DOHH2 (cell line): Measurements from ENCODE around the gene CHST10.

Source experiments
- H3F3A ChIP-seq: fragments of 200-600 bp; sonication (generic), shearing (Covaris generic); 2 replicates; pipeline ENCODE4 v1.6.0; 2016; ENCODE audit warnings: antibody characterized with exemption, mild to moderate bottlenecking; ENCODE audit not compliant: control insufficient read depth, insufficient read depth
- H3K27ac ChIP-seq: fragments of 200-600 bp; sonication (generic); 2 replicates; pipeline ENCODE4 v1.5.1; 2014; ENCODE audit warnings: low read depth, mild to moderate bottlenecking, low read length, moderate library complexity
- H3K27me3 ChIP-seq: fragments of 200-600 bp; sonication (generic); 2 replicates; pipeline ENCODE4 v1.6.1; 2014; ENCODE audit warnings: mild to moderate bottlenecking, low read length, mixed read lengths; ENCODE audit not compliant: control insufficient read depth
- H3K36me3 ChIP-seq: fragments of 200-600 bp; sonication (generic); 2 replicates; pipeline ENCODE4 v1.6.1; 2014; ENCODE audit warnings: mild to moderate bottlenecking, low read length, moderate library complexity, mixed read lengths; ENCODE audit not compliant: control insufficient read depth
- H3K4me1 ChIP-seq: fragments of 200-600 bp; sonication (generic); 2 replicates; pipeline ENCODE4 v1.6.1; 2014; ENCODE audit warnings: mild to moderate bottlenecking, low read length, mixed read lengths; ENCODE audit not compliant: control insufficient read depth
- H3K4me2 ChIP-seq: fragments of 200-600 bp; sonication (generic); 2 replicates; pipeline ENCODE4 v1.6.0; 2014; ENCODE audit warnings: mild to moderate bottlenecking, low read length, moderate library complexity
- H3K4me3 ChIP-seq: fragments of 200-600 bp; sonication (generic); 2 replicates; pipeline ENCODE4 v1.5.1; 2014; ENCODE audit warnings: mild to moderate bottlenecking, low read length, mixed read lengths
- H3K79me2 ChIP-seq: fragments of 200-600 bp; sonication (generic); 2 replicates; pipeline ENCODE4 v1.6.1; 2014; ENCODE audit warnings: mild to moderate bottlenecking, low read length, mixed read lengths; ENCODE audit not compliant: control insufficient read depth
- H3K9me2 ChIP-seq: fragments of 200-600 bp; sonication (generic); replicated peaks from 2 replicates; pipeline ENCODE4 v1.6.1; 2014; ENCODE audit warnings: mild to moderate bottlenecking, low read length, mixed read lengths; ENCODE audit not compliant: control insufficient read depth
- H3K9me3 ChIP-seq: fragments of 200-600 bp; sonication (generic); 2 replicates; pipeline ENCODE4 v1.6.1; 2014; ENCODE audit warnings: antibody characterized with exemption, low read length, mixed read lengths; ENCODE audit not compliant: control insufficient read depth, insufficient read depth
- H4K20me1 ChIP-seq: fragments of 200-600 bp; sonication (generic); 2 replicates; pipeline ENCODE4 v1.6.0; 2014; ENCODE audit warnings: low read depth, mild to moderate bottlenecking, antibody characterized with exemption, low read length, moderate library complexity; ENCODE audit not compliant: control insufficient read depth, insufficient read depth
- EZH2phosphoT487 ChIP-seq: fragments of 200-600 bp; sonication (generic); IDR thresholded peaks from 2 replicates; pipeline ENCODE4 v1.6.1; 2017; ENCODE audit warnings: borderline replicate concordance, mild to moderate bottlenecking, antibody characterized with exemption, low read length, moderate library complexity, mixed read lengths
- TF ChIP-seq, protein P1 (sequence below): fragments of 200-600 bp; sonication (generic); IDR thresholded peaks from one replicate; pipeline ENCODE4 v1.5.1; 2014; ENCODE audit warnings: antibody characterized with exemption, mild to moderate bottlenecking, low read depth, low read length; ENCODE audit not compliant: poor library complexity, severe bottlenecking

Gene CHST10

DNA sequence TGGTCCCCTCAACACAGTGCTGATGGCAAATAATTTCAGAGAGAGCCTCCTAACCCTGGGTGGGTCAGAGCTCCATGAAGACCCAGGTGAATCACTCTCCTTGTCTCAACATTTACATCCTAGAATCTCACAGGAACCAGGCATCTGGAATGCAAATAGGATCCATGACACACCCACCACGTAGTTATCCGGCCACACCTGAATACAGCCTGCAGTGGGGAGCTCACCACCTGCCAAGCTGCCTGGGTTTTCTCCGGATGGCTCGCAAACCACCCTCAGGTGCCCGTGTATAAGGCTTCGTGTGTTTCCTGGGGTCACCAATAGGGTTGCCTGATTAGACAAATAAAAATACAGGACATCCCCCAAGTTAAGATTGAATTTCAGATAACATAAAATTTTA is 9.9 kb downstream of the CHST10 start:
- Histone ChIP-seq H3K79me2 (0 out of 2 replicates have a peak, but pooled peaks cover 3% of the 10 kb centered on the region), H3F3A (no peaks in the 10 kb centered on the region), H3K4me1 (no peaks in the 10 kb centered on the region), H3K27me3 (no peaks in the 10 kb centered on the region), H3K9me2 (no peaks in the 10 kb centered on the region), H3K9me3 (no peaks in the 10 kb centered on the region), H3K36me3 (peaks cover 28% of the 10 kb centered on the region), H4K20me1 (no peaks in the 10 kb centered on the region; the same call in 1 of the 2 replicates), H3K4me3 (no peak overlapping the region), H3K4me2 (no peak overlapping the region), H3K27ac (no peak overlapping the region)
- TF ChIP-seq, protein P1, sequence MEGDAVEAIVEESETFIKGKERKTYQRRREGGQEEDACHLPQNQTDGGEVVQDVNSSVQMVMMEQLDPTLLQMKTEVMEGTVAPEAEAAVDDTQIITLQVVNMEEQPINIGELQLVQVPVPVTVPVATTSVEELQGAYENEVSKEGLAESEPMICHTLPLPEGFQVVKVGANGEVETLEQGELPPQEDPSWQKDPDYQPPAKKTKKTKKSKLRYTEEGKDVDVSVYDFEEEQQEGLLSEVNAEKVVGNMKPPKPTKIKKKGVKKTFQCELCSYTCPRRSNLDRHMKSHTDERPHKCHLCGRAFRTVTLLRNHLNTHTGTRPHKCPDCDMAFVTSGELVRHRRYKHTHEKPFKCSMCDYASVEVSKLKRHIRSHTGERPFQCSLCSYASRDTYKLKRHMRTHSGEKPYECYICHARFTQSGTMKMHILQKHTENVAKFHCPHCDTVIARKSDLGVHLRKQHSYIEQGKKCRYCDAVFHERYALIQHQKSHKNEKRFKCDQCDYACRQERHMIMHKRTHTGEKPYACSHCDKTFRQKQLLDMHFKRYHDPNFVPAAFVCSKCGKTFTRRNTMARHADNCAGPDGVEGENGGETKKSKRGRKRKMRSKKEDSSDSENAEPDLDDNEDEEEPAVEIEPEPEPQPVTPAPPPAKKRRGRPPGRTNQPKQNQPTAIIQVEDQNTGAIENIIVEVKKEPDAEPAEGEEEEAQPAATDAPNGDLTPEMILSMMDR = no peak
- no peak for TF ChIP-seq EZH2phosphoT487

DNA sequence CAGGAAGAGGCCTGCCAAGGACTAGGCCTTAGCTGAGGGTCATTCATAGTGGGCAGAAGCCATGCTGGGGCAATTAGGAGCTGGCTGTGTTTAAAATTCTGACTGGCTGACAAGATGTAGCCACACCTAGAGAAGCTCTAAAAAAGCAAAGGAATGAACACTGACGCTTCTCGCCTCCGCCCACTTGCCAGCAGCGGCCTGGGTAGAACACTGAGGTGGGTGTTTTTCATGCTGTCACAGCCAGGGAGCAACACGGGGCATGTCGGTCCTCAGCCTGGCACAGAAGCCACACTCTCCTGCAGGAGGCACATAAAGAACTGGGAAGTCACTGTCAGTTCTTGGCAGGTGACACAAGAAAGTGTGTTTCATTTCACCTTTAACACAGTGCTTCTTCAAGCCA is 10.4 kb downstream of the CHST10 start:
- Histone ChIP-seq H3K27me3 (no peaks in the 10 kb centered on the region), H3K9me2 (no peaks in the 10 kb centered on the region), H3K27ac (no peak overlapping the region), H3K4me3 (no peak overlapping the region), H3F3A (no peaks in the 10 kb centered on the region), H3K36me3 (peaks cover 33% of the 10 kb centered on the region), H3K4me2 (no peak overlapping the region), H4K20me1 (no peaks in the 10 kb centered on the region; the same call in 1 of the 2 replicates), H3K79me2 (0 out of 2 replicates have a peak, but pooled peaks cover under 1% of the 10 kb centered on the region), H3K4me1 (no peaks in the 10 kb centered on the region), H3K9me3 (no peaks in the 10 kb centered on the region)
- no peak for TF ChIP-seq EZH2phosphoT487
- TF ChIP-seq, protein P1 = no peak

DNA sequence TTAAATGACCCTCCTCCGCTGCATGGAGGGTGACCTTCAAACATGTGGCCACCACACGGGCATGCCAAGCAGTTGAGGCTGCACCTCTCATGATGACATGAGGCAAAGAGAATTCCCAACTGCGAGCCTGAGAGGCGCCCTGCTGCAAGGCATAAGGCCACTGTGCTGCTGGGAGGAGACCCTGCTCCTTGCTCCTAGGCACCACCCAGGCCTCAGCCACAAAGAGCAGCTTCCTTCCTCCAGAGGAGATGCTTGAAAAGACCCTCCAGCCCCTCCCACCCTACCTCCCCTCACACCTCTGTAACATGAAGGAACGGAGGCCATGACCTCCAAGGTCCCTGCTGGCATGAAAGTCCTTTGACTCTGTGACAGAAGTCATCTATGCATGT is 11.4 kb downstream of the CHST10 start:
- H3K79me2 ChIP-seq = no peaks in the 10 kb centered on the region
- peaks cover 26% of the 10 kb centered on the region for H3K36me3 ChIP-seq
- no peaks in the 10 kb centered on the region for H3K9me2 ChIP-seq
- no peaks in the 10 kb centered on the region for H3K9me3 ChIP-seq
- TF ChIP-seq EZH2phosphoT487 = no peak
- TF ChIP-seq, protein P1 = no peak
- H3K4me2 ChIP-seq = no peak overlapping the region
- H3K27ac ChIP-seq = no peak overlapping the region
- no peak overlapping the region for H3K4me3 ChIP-seq
- H3K27me3 ChIP-seq = no peaks in the 10 kb centered on the region
- no peaks in the 10 kb centered on the region; the same call in 1 of the 2 replicates for H4K20me1 ChIP-seq
- H3F3A ChIP-seq = no peaks in the 10 kb centered on the region
- H3K4me1 ChIP-seq = no peaks in the 10 kb centered on the region
